DOHH2 (cell line): ENCODE data around the gene CALML3.

ENCODE experiments used
- H3F3A ChIP-seq: fragments of 200-600 bp; sonication (generic), shearing (Covaris generic); 2 replicates; pipeline ENCODE4 v1.6.0; 2016; ENCODE audit warnings: antibody characterized with exemption, mild to moderate bottlenecking; ENCODE audit not compliant: control insufficient read depth, insufficient read depth
- H3K27ac ChIP-seq: fragments of 200-600 bp; sonication (generic); 2 replicates; pipeline ENCODE4 v1.5.1; 2014; ENCODE audit warnings: low read depth, mild to moderate bottlenecking, low read length, moderate library complexity
- H3K27me3 ChIP-seq: fragments of 200-600 bp; sonication (generic); 2 replicates; pipeline ENCODE4 v1.6.1; 2014; ENCODE audit warnings: mild to moderate bottlenecking, low read length, mixed read lengths; ENCODE audit not compliant: control insufficient read depth
- H3K36me3 ChIP-seq: fragments of 200-600 bp; sonication (generic); 2 replicates; pipeline ENCODE4 v1.6.1; 2014; ENCODE audit warnings: mild to moderate bottlenecking, low read length, moderate library complexity, mixed read lengths; ENCODE audit not compliant: control insufficient read depth
- H3K4me1 ChIP-seq: fragments of 200-600 bp; sonication (generic); 2 replicates; pipeline ENCODE4 v1.6.1; 2014; ENCODE audit warnings: mild to moderate bottlenecking, low read length, mixed read lengths; ENCODE audit not compliant: control insufficient read depth
- H3K4me2 ChIP-seq: fragments of 200-600 bp; sonication (generic); 2 replicates; pipeline ENCODE4 v1.6.0; 2014; ENCODE audit warnings: mild to moderate bottlenecking, low read length, moderate library complexity
- H3K4me3 ChIP-seq: fragments of 200-600 bp; sonication (generic); 2 replicates; pipeline ENCODE4 v1.5.1; 2014; ENCODE audit warnings: mild to moderate bottlenecking, low read length, mixed read lengths
- H3K79me2 ChIP-seq: fragments of 200-600 bp; sonication (generic); 2 replicates; pipeline ENCODE4 v1.6.1; 2014; ENCODE audit warnings: mild to moderate bottlenecking, low read length, mixed read lengths; ENCODE audit not compliant: control insufficient read depth
- H3K9me2 ChIP-seq: fragments of 200-600 bp; sonication (generic); replicated peaks from 2 replicates; pipeline ENCODE4 v1.6.1; 2014; ENCODE audit warnings: mild to moderate bottlenecking, low read length, mixed read lengths; ENCODE audit not compliant: control insufficient read depth
- H3K9me3 ChIP-seq: fragments of 200-600 bp; sonication (generic); 2 replicates; pipeline ENCODE4 v1.6.1; 2014; ENCODE audit warnings: antibody characterized with exemption, low read length, mixed read lengths; ENCODE audit not compliant: control insufficient read depth, insufficient read depth
- H4K20me1 ChIP-seq: fragments of 200-600 bp; sonication (generic); 2 replicates; pipeline ENCODE4 v1.6.0; 2014; ENCODE audit warnings: low read depth, mild to moderate bottlenecking, antibody characterized with exemption, low read length, moderate library complexity; ENCODE audit not compliant: control insufficient read depth, insufficient read depth
- EZH2phosphoT487 ChIP-seq: fragments of 200-600 bp; sonication (generic); IDR thresholded peaks from 2 replicates; pipeline ENCODE4 v1.6.1; 2017; ENCODE audit warnings: borderline replicate concordance, mild to moderate bottlenecking, antibody characterized with exemption, low read length, moderate library complexity, mixed read lengths
- TF ChIP-seq, protein P1 (sequence below): fragments of 200-600 bp; sonication (generic); IDR thresholded peaks from one replicate; pipeline ENCODE4 v1.5.1; 2014; ENCODE audit warnings: antibody characterized with exemption, mild to moderate bottlenecking, low read depth, low read length; ENCODE audit not compliant: poor library complexity, severe bottlenecking

The CALML3 gene

DNA sequence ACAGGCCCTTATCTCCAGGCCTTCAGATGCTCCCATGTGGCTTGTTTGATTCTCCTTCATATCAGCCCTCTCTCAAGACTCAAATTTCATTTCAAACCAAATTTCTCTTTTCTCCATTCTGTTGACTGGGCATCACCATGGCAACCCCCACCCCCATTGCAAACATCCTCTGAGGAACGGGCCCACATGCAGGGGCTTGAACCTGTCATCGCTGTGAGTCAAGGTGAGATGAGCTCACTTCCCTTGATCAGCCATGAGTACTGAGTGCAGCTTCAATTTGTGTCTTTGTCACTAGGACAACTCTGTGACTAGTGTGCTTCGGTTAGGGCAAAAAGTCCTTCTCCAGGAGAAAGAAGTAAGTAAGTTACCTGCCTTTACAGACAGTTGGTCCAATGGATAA lies 41.9 kb downstream of the CALML3 start:
- no peak overlapping the region for H3K4me2 ChIP-seq
- no peaks in the 10 kb centered on the region for H3K36me3 ChIP-seq
- H3K9me2 ChIP-seq, result no peaks in the 10 kb centered on the region
- H3K9me3 ChIP-seq, result no peaks in the 10 kb centered on the region
- no peak overlapping the region for H3K4me3 ChIP-seq
- H3F3A ChIP-seq, result no peaks in the 10 kb centered on the region
- H3K4me1 ChIP-seq, result 0 out of 2 replicates have a peak, but pooled peaks cover 3% of the 10 kb centered on the region
- H3K27me3 ChIP-seq, result peaks cover 11% of the 10 kb centered on the region
- H3K79me2 ChIP-seq, result no peaks in the 10 kb centered on the region
- no peaks in the 10 kb centered on the region for H4K20me1 ChIP-seq
- H3K27ac ChIP-seq, result no peak overlapping the region
- TF ChIP-seq, protein P1, sequence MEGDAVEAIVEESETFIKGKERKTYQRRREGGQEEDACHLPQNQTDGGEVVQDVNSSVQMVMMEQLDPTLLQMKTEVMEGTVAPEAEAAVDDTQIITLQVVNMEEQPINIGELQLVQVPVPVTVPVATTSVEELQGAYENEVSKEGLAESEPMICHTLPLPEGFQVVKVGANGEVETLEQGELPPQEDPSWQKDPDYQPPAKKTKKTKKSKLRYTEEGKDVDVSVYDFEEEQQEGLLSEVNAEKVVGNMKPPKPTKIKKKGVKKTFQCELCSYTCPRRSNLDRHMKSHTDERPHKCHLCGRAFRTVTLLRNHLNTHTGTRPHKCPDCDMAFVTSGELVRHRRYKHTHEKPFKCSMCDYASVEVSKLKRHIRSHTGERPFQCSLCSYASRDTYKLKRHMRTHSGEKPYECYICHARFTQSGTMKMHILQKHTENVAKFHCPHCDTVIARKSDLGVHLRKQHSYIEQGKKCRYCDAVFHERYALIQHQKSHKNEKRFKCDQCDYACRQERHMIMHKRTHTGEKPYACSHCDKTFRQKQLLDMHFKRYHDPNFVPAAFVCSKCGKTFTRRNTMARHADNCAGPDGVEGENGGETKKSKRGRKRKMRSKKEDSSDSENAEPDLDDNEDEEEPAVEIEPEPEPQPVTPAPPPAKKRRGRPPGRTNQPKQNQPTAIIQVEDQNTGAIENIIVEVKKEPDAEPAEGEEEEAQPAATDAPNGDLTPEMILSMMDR, result no peak
- TF ChIP-seq EZH2phosphoT487, result no peak

DNA sequence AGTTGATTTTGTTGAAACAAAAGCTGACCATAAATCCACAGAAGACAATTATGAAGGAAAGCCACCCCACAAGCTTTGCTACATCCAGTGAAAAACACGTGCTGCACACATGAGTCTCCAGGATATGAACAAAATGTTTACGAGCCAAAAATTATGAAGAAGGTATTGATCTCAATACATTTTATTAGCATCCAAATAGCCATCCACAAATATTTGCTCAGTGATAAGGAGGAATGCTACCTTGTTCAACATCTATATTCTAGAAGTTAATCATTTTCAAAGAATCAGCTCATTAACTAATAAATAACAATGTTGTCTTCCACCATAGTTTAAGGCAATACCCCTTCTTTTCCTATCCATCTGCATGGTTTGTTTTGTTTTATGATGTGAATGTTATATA lies 42.7 kb downstream of the CALML3 start:
- Histone ChIP-seq H3K4me3 (no peak overlapping the region), H3K27me3 (peaks cover 9% of the 10 kb centered on the region), H3K9me3 (no peaks in the 10 kb centered on the region), H4K20me1 (no peaks in the 10 kb centered on the region), H3K4me2 (no peak overlapping the region), H3K9me2 (no peaks in the 10 kb centered on the region), H3K4me1 (0 out of 2 replicates have a peak, but pooled peaks cover 3% of the 10 kb centered on the region), H3K36me3 (no peaks in the 10 kb centered on the region), H3F3A (no peaks in the 10 kb centered on the region), H3K79me2 (no peaks in the 10 kb centered on the region), H3K27ac (no peak overlapping the region)
- no peak for TF ChIP-seq EZH2phosphoT487
- TF ChIP-seq, protein P1, result no peak

- H3K27ac ChIP-seq, result no peak overlapping the region
- H3K4me1 ChIP-seq, result 0 out of 2 replicates have a peak, but pooled peaks cover 3% of the 10 kb centered on the region
- TF ChIP-seq EZH2phosphoT487, result no peak
- TF ChIP-seq, protein P1, result no peak
- H3K36me3 ChIP-seq, result no peaks in the 10 kb centered on the region
- no peaks in the 10 kb centered on the region for H3K9me3 ChIP-seq
- no peaks in the 10 kb centered on the region for H3F3A ChIP-seq
- H4K20me1 ChIP-seq, result no peaks in the 10 kb centered on the region
- H3K27me3 ChIP-seq, result peaks cover 8% of the 10 kb centered on the region
- no peak overlapping the region for H3K4me2 ChIP-seq
- H3K79me2 ChIP-seq, result no peaks in the 10 kb centered on the region
- H3K9me2 ChIP-seq, result no peaks in the 10 kb centered on the region
- H3K4me3 ChIP-seq, result no peak overlapping the region
Measured at GRCh38 chr10:5568984-5569383, 44.2 kb downstream of the CALML3 start.
